ENCODE data around the gene ROBO1.

Gene ROBO1

GRCh38 chr3:79598594-79598993 is 169.2 kb downstream of the ROBO1 start:
- no peaks in the 10 kb centered on the region for H3K27me3 ChIP-seq (ENCODE audit: insufficient read depth, low read length, poor library complexity)
- H3K79me2 ChIP-seq (ENCODE audit: insufficient read depth, low read length), result no peaks in the 10 kb centered on the region
- no peak overlapping the region for H3K4me3 ChIP-seq (ENCODE audit: low read depth in 1 of 2, low read length in 2 of 2)
- no peaks in the 10 kb centered on the region for H4K20me1 ChIP-seq (ENCODE audit: insufficient read depth, low read length)
- DNase-seq (no peak), ATAC-seq (ENCODE audit: insufficient read depth, low read depth) (no peak)
- TF ChIP-seq CTCF (IDR thresholded peaks at IDR 0.05; ENCODE audit: borderline replicate concordance, extremely low read depth, low read length, poor library complexity, severe bottlenecking) (no peak), EZH2 (IDR thresholded peaks at IDR 0.05; ENCODE audit: borderline replicate concordance, low read depth, low read length, severe bottlenecking) (no peak)
- H3K9ac ChIP-seq (ENCODE audit: low read depth, low read length), result no peak overlapping the region
- no peaks in the 10 kb centered on the region for H3K4me1 ChIP-seq (ENCODE audit: insufficient read depth, low read length)
- no peak overlapping the region for H3K27ac ChIP-seq (ENCODE audit: low read length)
- no peaks in the 10 kb centered on the region for H3K36me3 ChIP-seq (ENCODE audit: insufficient read depth, low read length)
- H3K4me2 ChIP-seq (ENCODE audit: insufficient read depth, low read length), result no peak overlapping the region
- H2AFZ ChIP-seq (ENCODE audit: low read depth, low read length), result no peak overlapping the region
- no peaks in the 10 kb centered on the region for H3K9me3 ChIP-seq (ENCODE audit: insufficient read depth, low read length, severe bottlenecking)

- no peaks in the 10 kb centered on the region for H3K79me2 ChIP-seq (ENCODE audit: insufficient read depth, low read length)
- ATAC-seq (ENCODE audit: insufficient read depth, low read depth), result no peak
- H3K27me3 ChIP-seq (ENCODE audit: insufficient read depth, low read length, poor library complexity), result no peaks in the 10 kb centered on the region
- no peaks in the 10 kb centered on the region for H3K36me3 ChIP-seq (ENCODE audit: insufficient read depth, low read length)
- H3K4me2 ChIP-seq (ENCODE audit: insufficient read depth, low read length), result no peak overlapping the region
- TF ChIP-seq EZH2 (IDR thresholded peaks at IDR 0.05; ENCODE audit: borderline replicate concordance, low read depth, low read length, severe bottlenecking) (no peak), CTCF (IDR thresholded peaks at IDR 0.05; ENCODE audit: borderline replicate concordance, extremely low read depth, low read length, poor library complexity, severe bottlenecking) (no peak)
- no peaks in the 10 kb centered on the region for H3K4me1 ChIP-seq (ENCODE audit: insufficient read depth, low read length)
- H4K20me1 ChIP-seq (ENCODE audit: insufficient read depth, low read length), result no peaks in the 10 kb centered on the region
- DNase-seq, result no peak
- H3K4me3 ChIP-seq (ENCODE audit: low read depth in 1 of 2, low read length in 2 of 2), result no peak overlapping the region
- H3K9ac ChIP-seq (ENCODE audit: low read depth, low read length), result no peak overlapping the region
- H2AFZ ChIP-seq (ENCODE audit: low read depth, low read length), result no peak overlapping the region
- H3K9me3 ChIP-seq (ENCODE audit: insufficient read depth, low read length, severe bottlenecking), result no peaks in the 10 kb centered on the region
- H3K27ac ChIP-seq (ENCODE audit: low read length), result no peak overlapping the region
These were observed 170.1 kb downstream of the ROBO1 start for GRCh38 chr3:79597709-79598108.

- Histone ChIP-seq H2AFZ (ENCODE audit: low read depth, low read length) (no peak overlapping the region), H3K36me3 (ENCODE audit: insufficient read depth, low read length) (no peaks in the 10 kb centered on the region), H3K4me3 (ENCODE audit: low read depth in 1 of 2, low read length in 2 of 2) (no peak overlapping the region), H3K9me3 (ENCODE audit: insufficient read depth, low read length, severe bottlenecking) (no peaks in the 10 kb centered on the region), H4K20me1 (ENCODE audit: insufficient read depth, low read length) (no peaks in the 10 kb centered on the region), H3K4me2 (ENCODE audit: insufficient read depth, low read length) (no peak overlapping the region), H3K9ac (ENCODE audit: low read depth, low read length) (no peak overlapping the region), H3K27me3 (ENCODE audit: insufficient read depth, low read length, poor library complexity) (no peaks in the 10 kb centered on the region), H3K4me1 (ENCODE audit: insufficient read depth, low read length) (no peaks in the 10 kb centered on the region), H3K27ac (ENCODE audit: low read length) (no peak overlapping the region), H3K79me2 (ENCODE audit: insufficient read depth, low read length) (no peaks in the 10 kb centered on the region)
- ATAC-seq (ENCODE audit: insufficient read depth, low read depth), result no peak
- DNase-seq, result no peak
- TF ChIP-seq EZH2 (IDR thresholded peaks at IDR 0.05; ENCODE audit: borderline replicate concordance, low read depth, low read length, severe bottlenecking) (no peak), CTCF (IDR thresholded peaks at IDR 0.05; ENCODE audit: borderline replicate concordance, extremely low read depth, low read length, poor library complexity, severe bottlenecking) (no peak)
These were observed 180.6 kb downstream of the ROBO1 start for GRCh38 chr3:79587150-79587549.

- no peak for DNase-seq
These were observed 181.6 kb downstream of the ROBO1 start for GRCh38 chr3:79586232-79586631.

More at GRCh38 chr3:79586232-79586631, 181.6 kb downstream of the ROBO1 start:
- Histone ChIP-seq H3K4me2 (ENCODE audit: insufficient read depth, low read length) (no peak overlapping the region), H3K36me3 (ENCODE audit: insufficient read depth, low read length) (no peaks in the 10 kb centered on the region), H3K79me2 (ENCODE audit: insufficient read depth, low read length) (no peaks in the 10 kb centered on the region), H3K9me3 (ENCODE audit: insufficient read depth, low read length, severe bottlenecking) (no peaks in the 10 kb centered on the region), H3K9ac (ENCODE audit: low read depth, low read length) (no peak overlapping the region), H3K4me1 (ENCODE audit: insufficient read depth, low read length) (no peaks in the 10 kb centered on the region), H4K20me1 (ENCODE audit: insufficient read depth, low read length) (no peaks in the 10 kb centered on the region), H3K27ac (ENCODE audit: low read length) (no peak overlapping the region), H2AFZ (ENCODE audit: low read depth, low read length) (no peak overlapping the region), H3K27me3 (ENCODE audit: insufficient read depth, low read length, poor library complexity) (no peaks in the 10 kb centered on the region), H3K4me3 (ENCODE audit: low read depth in 1 of 2, low read length in 2 of 2) (no peak overlapping the region)
- TF ChIP-seq CTCF (IDR thresholded peaks at IDR 0.05; ENCODE audit: borderline replicate concordance, extremely low read depth, low read length, poor library complexity, severe bottlenecking), result no peak
- no peak for TF ChIP-seq EZH2 (IDR thresholded peaks at IDR 0.05; ENCODE audit: borderline replicate concordance, low read depth, low read length, severe bottlenecking)
- no peak for ATAC-seq (ENCODE audit: insufficient read depth, low read depth)
